Activated CD4-positive, alpha-beta T cell treated with anti-CD3 and anti-CD28 coated beads for 36 hours (primary cell): ENCODE data around the gene HAGHL. TPM values are rescaled to one million over a fixed set of nuclear protein-coding genes. Genes with fewer than 3 reads are reported as not detected.

Experiments
- ATAC-seq: fragments of 200-7000 bp; cut with Tn5 transposase; one replicate; pipeline ENCODE4 v1.10.0; 2021; ENCODE audit warnings: mild to moderate bottlenecking, moderate library complexity
- CTCF ChIA-PET: fragments of 350-600 bp; sonication (Branson Sonifier 250); formaldehyde crosslinking; loops from one replicate; lab custom pipeline; 2021; ENCODE audit warnings: antibody characterized with exemption; lab: Charles Lee
- POLR2A ChIA-PET: fragments of 350-600 bp; sonication (Branson Sonifier 250); formaldehyde crosslinking; loops from one replicate; lab custom pipeline; 2021; ENCODE audit warnings: antibody characterized with exemption, inconsistent platforms; lab: Charles Lee
- DNase-seq: peaks from one replicate; pipeline ENCODE4 v3.0.0-alpha.2; 2020
- H3K27ac Mint-ChIP-seq: one replicate; pipeline ENCODE4 v1.8.0; 2021; ENCODE audit warnings: mixed read lengths
- H3K27me3 Mint-ChIP-seq: one replicate; pipeline ENCODE4 v1.8.0; 2021; ENCODE audit warnings: mixed read lengths
- H3K36me3 Mint-ChIP-seq: one replicate; pipeline ENCODE4 v1.8.0; 2021; ENCODE audit warnings: low read depth, mixed read lengths
- H3K4me1 Mint-ChIP-seq: one replicate; pipeline ENCODE4 v1.8.0; 2021; ENCODE audit warnings: mixed read lengths
- H3K4me3 Mint-ChIP-seq: one replicate; pipeline ENCODE4 v1.8.0; 2021; ENCODE audit warnings: mild to moderate bottlenecking, moderate library complexity, mixed read lengths
- H3K9me3 Mint-ChIP-seq: one replicate; pipeline ENCODE4 v1.8.0; 2021; ENCODE audit warnings: low read depth, mixed read lengths
- intact Hi-C, 2 experiments: fragments of 100-400 bp; cut with DNase I in 1 of 2; cut with micrococcal nuclease in 1 of 2; formaldehyde crosslinking; loops; one replicate each; pipeline versions ENCODE4 v1.14.2 to v1.15.1; 2022 to 2024; cut with DNase I, micrococcal nuclease
- total RNA-seq, 2 experiments: library from RNA; stranded (reverse); gene quantifications; one replicate each; pipeline ENCODE4 v1.2.3, GENCODE V29; 2021

Gene HAGHL
- total RNA-seq, 2 experiments from 2014 or later: 10.0 to 11.7 TPM

DNA sequence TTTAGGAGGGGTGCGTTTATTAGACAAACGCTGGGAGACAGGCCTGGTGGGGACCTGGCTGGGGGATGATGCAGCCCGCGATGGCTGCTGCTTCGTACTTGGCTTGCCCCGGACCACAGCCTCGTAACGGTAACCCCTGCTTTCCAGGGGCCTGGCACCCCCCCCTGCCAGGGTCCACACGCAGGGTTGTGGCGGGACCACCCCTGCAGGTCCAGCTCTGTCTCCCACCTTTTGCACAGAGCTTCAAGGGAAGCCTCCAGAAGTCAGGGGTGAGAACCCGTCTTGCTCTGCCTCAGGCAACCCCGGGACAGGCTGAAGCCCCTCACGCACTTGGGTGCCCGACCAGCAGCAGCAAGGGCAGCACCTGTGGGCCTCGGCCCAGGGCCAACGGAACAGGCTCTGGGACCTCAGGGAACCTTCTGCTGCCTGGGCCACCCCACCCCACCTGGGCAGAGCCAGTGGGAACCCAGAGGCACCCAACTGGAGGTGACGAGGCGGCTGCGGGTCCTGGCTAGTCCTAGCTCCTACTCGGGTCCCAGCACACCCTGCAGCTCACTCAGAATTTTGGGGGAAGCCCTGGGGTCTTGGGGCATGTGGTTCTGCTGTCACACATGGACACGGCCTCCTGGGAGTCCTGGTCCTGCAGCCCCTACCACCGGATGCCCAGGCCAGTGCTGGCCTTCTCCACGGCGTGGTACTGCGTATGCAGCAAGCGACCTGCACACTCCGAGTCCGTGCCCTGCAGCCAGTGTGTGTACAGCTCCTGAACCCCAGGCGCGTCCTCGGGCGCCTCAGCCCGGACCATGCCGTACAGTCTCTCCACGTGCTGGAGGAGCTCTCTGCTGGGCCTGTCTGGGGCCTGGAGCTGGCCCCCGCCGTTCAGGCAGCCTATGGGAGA lies 3.1 kb downstream of the HAGHL start:
- Mint-ChIP-seq H3K4me1 (peaks cover 4% of the 10 kb centered on the region), H3K9me3 (no peaks in the 10 kb centered on the region), H3K36me3 (peaks cover 13% of the 10 kb centered on the region), H3K27me3 (no peaks in the 10 kb centered on the region), H3K27ac (no peak overlapping the region), H3K4me3 (no peak overlapping the region)
- ATAC-seq (no peak), DNase-seq (no peak)
- CTCF ChIA-PET: interaction anchor here (0.6 to 1.7 kb wide), 4 partner anchors 9 to 1863 kb away, joined by 3 to 7 read pairs (median 3); partner anchors contain the start of gene ANTKMT
- intact Hi-C loops: loop anchor here in 1 of 2 experiments (5.0 kb wide), 1 partner anchor 582 kb away; no protein-coding TSS in a partner anchor
- POLR2A ChIA-PET: no interaction called here

DNA sequence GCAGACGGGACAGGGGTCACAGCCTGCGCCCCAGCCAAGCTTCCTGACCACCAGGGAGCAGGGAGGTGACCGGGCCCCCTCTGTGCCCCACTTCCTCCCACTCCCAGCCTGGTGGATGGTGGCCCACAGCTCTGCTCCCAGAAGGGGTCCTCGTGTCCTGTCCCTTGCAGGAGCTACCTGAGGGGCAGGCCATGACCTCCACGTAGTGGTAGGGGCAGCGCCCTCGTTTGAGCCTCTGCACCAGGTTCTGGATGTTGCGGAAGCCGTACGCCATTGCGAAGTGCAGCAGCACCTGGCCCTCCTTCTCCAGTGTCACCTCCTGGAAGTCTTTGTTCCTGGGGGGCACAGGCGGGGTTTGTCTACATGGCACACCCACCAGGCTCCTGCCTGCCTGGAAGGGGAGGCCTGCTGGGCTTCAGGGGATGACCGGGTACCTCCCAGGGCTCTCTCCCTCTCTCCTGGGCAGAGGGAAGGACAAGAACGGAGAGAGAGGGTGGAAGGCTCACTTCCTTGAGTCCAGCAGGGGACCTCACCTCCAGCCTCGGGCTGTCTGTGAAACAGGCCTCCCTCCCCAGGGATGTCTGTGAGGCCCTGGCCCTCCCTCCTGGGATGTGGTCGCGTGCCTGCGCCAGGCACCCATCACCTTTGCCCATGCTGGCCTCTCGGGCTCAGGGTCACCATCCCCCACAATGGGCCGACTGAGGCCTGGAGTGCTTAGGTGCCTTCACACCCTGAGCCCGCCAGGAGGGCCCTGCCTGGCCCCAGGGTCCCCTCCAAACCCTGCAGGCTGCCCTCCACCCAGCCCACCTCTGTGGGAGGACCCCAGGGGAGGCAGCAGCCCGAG lies 4.0 kb downstream of the HAGHL start:
- Mint-ChIP-seq H3K27me3 (no peaks in the 10 kb centered on the region), H3K36me3 (peaks cover 17% of the 10 kb centered on the region), H3K4me1 (peaks cover 10% of the 10 kb centered on the region), H3K27ac (no peak overlapping the region), H3K4me3 (no peak overlapping the region), H3K9me3 (no peaks in the 10 kb centered on the region)
- no peak for DNase-seq
- intact Hi-C loops: loop anchor here in 1 of 2 experiments (5.0 kb wide), 1 partner anchor 581 kb away; no protein-coding TSS in a partner anchor
- ChIA-PET POLR2A (no interaction called here), CTCF (interaction anchor here (0.6 to 1.7 kb wide), 2 partner anchors 10 to 1862 kb away, joined by 3 to 7 read pairs; partner anchors contain the start of gene ANTKMT)
- no peak for ATAC-seq

DNA sequence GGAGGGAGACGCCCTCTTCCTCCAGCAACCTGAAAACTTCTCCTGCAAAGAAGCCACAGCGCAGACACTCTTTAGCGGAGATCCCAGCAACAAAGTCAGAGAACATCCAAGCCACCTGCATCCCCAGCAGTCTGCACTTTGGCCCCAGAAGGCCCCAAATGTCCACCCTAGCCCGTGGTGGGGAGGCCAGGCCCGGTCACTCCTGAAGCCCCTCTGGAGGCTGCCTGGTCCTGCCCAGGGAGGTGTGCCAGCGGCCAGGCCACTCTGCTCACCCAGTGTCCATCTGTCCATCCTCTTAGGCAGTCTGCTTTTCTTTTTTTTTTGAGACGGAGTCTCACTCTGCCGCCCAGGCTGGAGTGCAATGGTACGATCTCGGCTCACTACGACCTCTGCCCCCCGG lies 5.4 kb downstream of the HAGHL start:
- no peak for DNase-seq
- peaks cover 22% of the 10 kb centered on the region for H3K36me3 Mint-ChIP-seq
- ATAC-seq: no peak
- POLR2A ChIA-PET: no interaction called here
- H3K27me3 Mint-ChIP-seq: no peaks in the 10 kb centered on the region
- intact Hi-C loops: loop anchor here in 1 of 2 experiments (5.0 kb wide), 1 partner anchor 580 kb away; no protein-coding TSS in a partner anchor
- no peak overlapping the region for H3K27ac Mint-ChIP-seq
- CTCF ChIA-PET: interaction anchor here (0.9 to 1.1 kb wide), 2 partner anchors 9 to 20 kb away, joined by 3 to 4 read pairs; no protein-coding TSS in a partner anchor
- peaks cover 17% of the 10 kb centered on the region for H3K4me1 Mint-ChIP-seq
- no peaks in the 10 kb centered on the region for H3K9me3 Mint-ChIP-seq
- no peak overlapping the region for H3K4me3 Mint-ChIP-seq

DNA sequence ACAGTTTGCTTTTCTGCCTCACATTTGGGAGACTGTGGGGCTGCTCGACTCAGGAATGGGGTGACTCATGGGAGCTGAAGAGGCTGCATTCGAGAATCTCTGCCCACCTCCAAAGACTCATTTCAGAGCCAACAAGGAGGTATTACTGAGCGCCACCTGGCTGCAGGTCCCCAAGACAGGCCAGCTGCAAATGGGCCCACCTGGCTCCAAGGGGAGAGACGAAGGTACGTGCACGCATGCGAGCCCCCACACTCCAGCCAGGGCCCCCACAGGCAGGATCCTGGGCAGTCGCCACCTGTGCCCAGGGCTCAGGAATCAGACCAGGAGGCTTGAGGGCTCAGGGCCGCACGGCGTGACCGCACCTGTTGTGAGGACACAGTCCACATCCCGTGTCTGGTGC lies 6.0 kb downstream of the HAGHL start:
- no peak for ATAC-seq
- intact Hi-C loops: loop anchor here in 1 of 2 experiments (5.0 kb wide), 1 partner anchor 579 kb away; no protein-coding TSS in a partner anchor
- POLR2A ChIA-PET: no interaction called here

DNA sequence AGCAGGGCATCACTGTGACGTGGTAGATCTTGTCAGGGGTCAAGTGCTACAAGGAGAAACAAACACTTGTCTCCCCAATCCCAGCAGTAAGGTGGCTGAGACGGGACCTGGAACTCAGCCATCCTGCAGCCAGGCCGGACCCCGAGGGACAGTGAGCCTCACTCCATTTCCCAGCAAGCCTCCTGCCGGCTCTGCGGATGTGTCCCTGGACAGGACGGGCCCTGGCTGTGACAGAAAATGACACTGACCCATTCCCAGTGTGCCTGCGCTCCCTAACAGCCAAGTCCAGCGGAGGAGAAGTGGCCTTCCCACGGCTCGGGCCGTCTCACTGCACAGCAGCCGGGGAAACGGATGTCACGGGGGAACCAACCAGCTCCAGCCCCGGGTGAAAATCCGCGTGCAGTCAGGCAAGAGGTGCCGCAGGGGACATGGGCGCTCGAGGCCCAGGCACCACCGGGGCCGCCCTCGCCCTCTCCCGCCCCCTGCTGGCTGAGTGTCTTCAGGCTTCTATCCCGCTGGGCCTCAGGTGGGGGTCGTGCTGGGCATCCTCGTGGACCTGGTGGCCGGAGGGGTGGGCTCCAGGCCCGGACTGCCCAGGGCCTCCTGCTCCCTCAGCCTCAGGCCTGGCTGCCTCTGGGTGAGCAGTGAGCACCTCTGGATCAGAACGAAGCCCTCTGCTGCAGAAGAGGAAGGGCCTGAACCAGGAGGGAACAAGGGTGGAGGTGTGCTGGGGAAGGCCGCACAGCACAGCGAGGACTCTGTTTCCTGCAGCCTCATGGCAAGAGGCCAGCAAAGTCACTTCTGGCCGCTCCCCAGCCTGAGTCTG lies 6.7 kb downstream of the HAGHL start:
- peaks cover 27% of the 10 kb centered on the region for H3K36me3 Mint-ChIP-seq
- H3K4me3 Mint-ChIP-seq: no peak overlapping the region
- peak; percentile 57 for DNase-seq
- ChIA-PET POLR2A (no interaction called here), CTCF (interaction anchor here (0.5 to 1.1 kb wide), 2 partner anchors 11 to 280 kb away, joined by 3 to 4 read pairs; no protein-coding TSS in a partner anchor)
- H3K27me3 Mint-ChIP-seq: no peaks in the 10 kb centered on the region
- no peaks in the 10 kb centered on the region for H3K9me3 Mint-ChIP-seq
- ATAC-seq: no peak
- no peak overlapping the region for H3K27ac Mint-ChIP-seq
- H3K4me1 Mint-ChIP-seq: peaks cover 20% of the 10 kb centered on the region
- intact Hi-C loops: loop anchor here in 1 of 2 experiments (5.0 kb wide), 1 partner anchor 579 kb away; no protein-coding TSS in a partner anchor

More for the DNA sequence above, 6.0 kb downstream of the HAGHL start:
- Mint-ChIP-seq H3K27ac (no peak overlapping the region), H3K36me3 (peaks cover 25% of the 10 kb centered on the region), H3K4me3 (no peak overlapping the region), H3K27me3 (no peaks in the 10 kb centered on the region), H3K4me1 (peaks cover 20% of the 10 kb centered on the region), H3K9me3 (no peaks in the 10 kb centered on the region)
- CTCF ChIA-PET: interaction anchor here (0.5 to 1.1 kb wide), 2 partner anchors 10 to 279 kb away, joined by 3 to 4 read pairs; no protein-coding TSS in a partner anchor
- DNase-seq: peak; percentile 27

DNA sequence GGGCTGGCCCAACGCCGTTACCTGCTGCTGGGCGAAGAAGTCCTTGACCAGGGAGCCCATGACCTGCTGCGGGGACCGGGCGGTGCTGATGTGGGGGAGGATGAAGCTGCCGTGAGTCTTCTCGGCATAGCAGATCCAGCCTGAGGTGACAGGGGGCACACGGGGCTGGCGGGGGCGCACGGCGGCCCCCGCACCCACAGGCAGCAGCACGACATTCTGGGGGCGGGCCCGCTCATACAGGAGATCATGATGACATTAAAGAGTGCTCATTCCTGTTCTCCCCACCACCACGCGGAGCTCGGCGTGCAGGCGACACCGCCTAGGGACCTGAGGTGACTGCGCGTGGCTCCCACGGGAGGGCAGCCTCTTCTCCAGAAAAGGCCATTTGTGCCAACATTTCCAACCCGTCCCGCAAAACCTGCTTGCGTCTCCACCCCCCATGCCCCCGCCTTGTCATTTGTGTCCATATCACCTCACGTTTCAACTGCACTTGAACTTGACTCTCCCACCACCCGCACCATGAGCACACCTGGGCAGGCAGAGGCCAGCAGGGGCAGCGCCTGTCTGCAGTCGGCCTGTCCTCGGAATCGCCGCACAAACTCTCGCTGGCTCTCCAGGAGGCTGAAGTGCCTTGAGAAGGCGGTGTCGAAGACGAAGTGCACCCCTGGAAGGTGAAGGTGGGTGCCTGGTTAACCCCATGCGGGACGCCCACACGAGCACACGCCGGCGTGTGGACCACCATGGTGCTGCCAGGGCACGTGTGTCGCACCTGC lies 7.5 kb downstream of the HAGHL start:
- Mint-ChIP-seq H3K9me3 (no peaks in the 10 kb centered on the region), H3K36me3 (peaks cover 27% of the 10 kb centered on the region), H3K4me3 (no peak overlapping the region), H3K27me3 (no peaks in the 10 kb centered on the region), H3K27ac (no peak overlapping the region), H3K4me1 (peaks cover 23% of the 10 kb centered on the region)
- ChIA-PET POLR2A (no interaction called here), CTCF (interaction anchor here (0.7 kb wide), 1 partner anchor 32 kb away, joined by 3 read pairs; no protein-coding TSS in a partner anchor)
- DNase-seq (no peak), ATAC-seq (no peak)
- intact Hi-C loops: loop anchor here in 1 of 2 experiments (5.0 kb wide), 1 partner anchor 578 kb away; no protein-coding TSS in a partner anchor

DNA sequence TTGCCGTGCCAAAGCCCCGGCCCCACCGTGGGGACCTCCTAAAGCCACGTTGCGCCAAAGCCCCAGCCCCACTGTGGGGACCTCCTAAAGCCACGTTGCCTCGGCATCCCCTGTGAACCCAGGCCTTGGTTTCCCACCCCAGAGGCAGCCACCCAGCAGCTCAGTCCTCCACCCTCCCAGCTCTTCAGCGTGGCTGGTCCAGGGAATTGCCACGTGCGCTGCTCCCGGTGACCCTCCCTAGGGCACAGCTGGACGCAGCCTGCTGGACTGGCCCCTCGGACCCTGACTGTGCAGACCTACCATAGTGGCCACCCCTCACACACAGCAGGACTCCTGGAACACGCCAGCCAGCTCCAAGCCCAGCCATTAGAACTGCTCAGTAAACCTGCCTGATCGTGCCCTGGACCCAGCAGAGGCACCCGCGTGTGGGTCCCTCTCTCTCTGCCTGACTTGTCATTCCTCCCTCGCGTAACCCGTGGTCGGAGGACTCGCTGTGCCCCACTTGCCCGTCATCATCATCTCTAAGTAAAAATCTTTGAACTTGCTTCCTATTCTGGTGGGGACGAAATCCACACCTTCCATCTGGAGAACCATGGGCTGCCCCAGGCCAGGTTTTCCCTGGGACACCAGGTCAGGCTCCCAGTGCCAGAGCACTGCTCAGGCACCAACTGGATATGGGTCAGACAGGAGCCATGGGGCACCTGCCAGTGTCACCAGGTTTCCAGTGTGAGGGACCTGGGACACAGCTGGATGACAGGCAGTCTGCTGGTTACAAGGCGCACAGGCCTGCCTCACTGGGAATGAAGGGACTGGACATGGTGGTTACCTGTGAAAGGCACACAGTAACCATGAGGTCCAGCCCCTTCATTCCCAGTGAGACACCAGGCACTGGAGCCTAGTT lies 8.3 kb downstream of the HAGHL start:
- H3K36me3 Mint-ChIP-seq: peaks cover 27% of the 10 kb centered on the region
- POLR2A ChIA-PET: interaction anchor here (1.3 kb wide), 1 partner anchor 53 kb away, joined by 4 read pairs; the partner anchor contains the start of genes CHTF18 and RPUSD1
- H3K4me1 Mint-ChIP-seq: peaks cover 30% of the 10 kb centered on the region
- intact Hi-C loops: loop anchor here in 1 of 2 experiments (5.0 kb wide), 1 partner anchor 577 kb away; no protein-coding TSS in a partner anchor
- H3K4me3 Mint-ChIP-seq: no peak overlapping the region
- H3K27me3 Mint-ChIP-seq: no peaks in the 10 kb centered on the region
- CTCF ChIA-PET: interaction anchor here (0.6 to 2.1 kb wide), 4 partner anchors 8 to 33 kb away, joined by 3 to 15 read pairs (median 5); partner anchors contain the start of gene ANTKMT
- peak; percentile 36 for DNase-seq
- peak overlapping the region; percentile 49 for H3K27ac Mint-ChIP-seq
- no peaks in the 10 kb centered on the region for H3K9me3 Mint-ChIP-seq
- no peak for ATAC-seq

DNA sequence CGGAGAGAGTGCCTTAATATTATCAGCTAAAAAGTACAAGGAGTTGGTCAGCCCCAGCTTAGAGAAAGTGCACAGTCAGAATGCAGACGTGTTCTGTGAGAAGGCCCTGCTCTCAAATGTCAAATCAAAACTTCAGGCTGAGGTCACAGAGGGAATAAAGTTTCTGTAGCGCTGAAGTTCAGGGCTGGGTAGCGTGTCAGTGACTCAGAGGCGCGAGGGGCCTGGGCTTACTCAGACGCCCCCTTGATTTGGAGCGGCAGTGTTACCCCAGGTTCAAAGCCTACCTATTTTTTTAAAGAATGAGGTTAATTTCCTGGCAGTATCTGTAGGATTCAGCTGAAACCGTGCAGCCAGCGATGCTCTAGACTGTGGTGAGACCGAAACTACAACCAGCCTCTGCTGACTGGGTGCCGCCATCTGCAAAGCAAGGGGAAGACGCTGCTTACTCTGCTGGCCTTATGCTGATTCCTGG lies 9.1 kb downstream of the HAGHL start:
- Mint-ChIP-seq H3K9me3 (no peaks in the 10 kb centered on the region), H3K36me3 (peaks cover 27% of the 10 kb centered on the region), H3K4me1 (peaks cover 30% of the 10 kb centered on the region), H3K27ac (peak overlapping the region; percentile 59), H3K4me3 (peak overlapping the region; percentile 33), H3K27me3 (no peaks in the 10 kb centered on the region)
- DNase-seq: peak; percentile 89
- ATAC-seq: peak; percentile 90
- intact Hi-C loops: loop anchor here in 1 of 2 experiments (1.0 kb wide), 2 partner anchors 15 to 21 kb away; partner anchors contain the start of genes ANTKMT and METRN
- ChIA-PET POLR2A (interaction anchor here (1.3 kb wide), 1 partner anchor 52 kb away, joined by 4 read pairs; the partner anchor contains the start of genes CHTF18 and RPUSD1), CTCF (interaction anchor here (0.6 to 2.1 kb wide), 5 partner anchors 9 to 76 kb away, joined by 3 to 15 read pairs (median 3); partner anchors contain the start of genes ANTKMT and RHOT2)
